IPS-NIHi11 (cell line): ENCODE measurements around the gene HAVCR1.
"Not testable (repeated sequence)": the region's sequence is repeated elsewhere in the genome, so short reads cannot be mapped to it uniquely, and the experiment has no call there.

Experiments
- DNase-seq: peaks from one replicate; pipeline ENCODE4 v3.0.0; 2012; ENCODE audit warnings: mixed read lengths, low spot score

Gene HAVCR1

DNA sequence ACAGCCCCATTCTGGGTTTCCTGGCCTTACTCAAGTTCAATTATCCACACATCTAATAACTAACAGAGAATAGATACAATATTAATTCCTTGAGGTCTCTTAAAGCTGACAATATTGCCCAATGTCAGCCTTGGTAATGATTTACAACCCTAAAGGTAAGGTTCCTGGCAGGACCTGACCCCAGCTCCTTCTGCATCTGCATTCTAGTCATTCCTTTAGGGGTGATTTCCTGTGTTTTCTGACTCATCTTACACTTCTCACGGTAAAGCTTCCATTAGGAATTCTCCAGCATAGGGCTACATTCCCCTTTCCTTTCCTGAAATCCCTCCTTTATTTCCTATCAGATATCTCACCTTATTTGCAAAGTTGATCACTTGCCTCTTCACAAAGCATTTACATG lies 9.3 kb downstream of the HAVCR1 start:
- no peak for DNase-seq

DNA sequence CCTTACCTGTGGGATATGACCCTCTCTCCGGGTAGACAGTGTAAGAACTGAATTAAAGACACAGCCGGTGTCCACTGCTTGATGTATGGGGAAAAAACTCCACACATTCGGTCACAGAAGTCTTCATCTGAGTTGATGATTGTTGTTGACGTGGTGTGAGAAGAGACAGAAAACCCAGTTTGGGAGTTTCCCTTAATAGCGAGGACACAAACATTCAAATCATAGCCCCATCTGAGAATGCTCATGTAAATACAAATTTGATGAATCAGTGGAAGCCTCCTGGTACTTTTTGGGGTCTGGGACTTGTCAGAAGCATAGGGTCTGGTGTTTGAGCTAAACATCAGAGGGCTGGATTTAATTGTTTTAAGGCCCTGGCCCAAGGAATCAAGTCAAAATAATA lies 11.0 kb downstream of the HAVCR1 start:
- no peak for DNase-seq

- DNase-seq: not testable (repeated sequence)
Measured at GRCh38 chr5:157047016-157047415, 11.9 kb downstream of the HAVCR1 start.

- DNase-seq: no peak
Measured at GRCh38 chr5:157046041-157046440, 12.9 kb downstream of the HAVCR1 start.

- DNase-seq: no peak
Measured at GRCh38 chr5:157045601-157046000, 13.3 kb downstream of the HAVCR1 start.

- no peak for DNase-seq
Measured at GRCh38 chr5:157038568-157039187, 20.2 kb downstream of the HAVCR1 start.

GRCh38 chr5:157034106-157035072 lies 24.5 kb downstream of the HAVCR1 start:
- not testable (repeated sequence) for DNase-seq

DNA sequence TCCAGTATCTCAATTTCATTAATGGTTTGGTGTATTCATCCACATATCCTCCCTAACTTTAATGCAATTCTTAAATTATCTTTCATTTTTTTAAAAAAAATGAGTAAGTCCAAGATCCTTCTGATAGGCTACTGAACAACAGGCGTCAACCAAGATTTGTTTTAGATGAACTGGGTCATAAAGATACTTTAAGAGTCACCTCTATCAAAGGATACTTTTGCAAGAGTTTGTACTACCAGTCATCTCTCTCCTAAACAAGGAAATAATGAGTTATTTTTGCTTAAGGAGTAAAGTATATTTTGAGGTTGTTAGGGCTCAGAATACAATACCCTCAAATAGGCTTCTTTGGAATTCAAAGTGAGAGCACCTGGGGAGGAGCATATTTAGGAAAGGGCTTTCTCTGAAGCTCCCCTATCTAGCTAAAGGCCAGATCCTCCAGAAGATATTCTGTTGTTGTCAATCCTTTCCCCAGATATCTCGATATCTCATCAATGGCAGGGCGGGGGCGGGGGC lies 25.8 kb downstream of the HAVCR1 start:
- no peak for DNase-seq

DNA sequence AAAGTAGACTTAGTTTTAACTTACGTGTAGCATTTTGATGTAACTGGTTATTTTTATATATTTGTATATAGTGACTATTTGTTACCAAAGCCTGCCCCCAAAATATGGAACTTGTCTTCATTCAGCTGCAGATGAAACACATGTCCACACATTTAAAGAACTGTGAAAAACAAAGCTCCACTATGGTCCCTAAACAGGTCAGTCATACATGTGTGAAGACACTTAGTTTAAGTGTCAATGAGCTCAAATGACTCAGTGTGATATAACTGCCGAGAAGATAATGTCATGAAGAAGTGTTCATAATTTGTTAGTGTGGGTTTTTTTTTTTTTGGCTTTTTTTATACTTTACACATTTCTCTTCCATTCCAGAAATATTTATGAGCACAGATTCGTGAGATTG lies 28.2 kb downstream of the HAVCR1 start:
- no peak for DNase-seq

- DNase-seq: no peak
Measured at GRCh38 chr5:157029457-157029856, 29.5 kb downstream of the HAVCR1 start.

GRCh38 chr5:157027663-157028062 lies 31.3 kb downstream of the HAVCR1 start:
- not testable (repeated sequence) for DNase-seq

GRCh38 chr5:157026789-157027424 lies 32.0 kb downstream of the HAVCR1 start:
- peak; percentile 76 for DNase-seq

DNA sequence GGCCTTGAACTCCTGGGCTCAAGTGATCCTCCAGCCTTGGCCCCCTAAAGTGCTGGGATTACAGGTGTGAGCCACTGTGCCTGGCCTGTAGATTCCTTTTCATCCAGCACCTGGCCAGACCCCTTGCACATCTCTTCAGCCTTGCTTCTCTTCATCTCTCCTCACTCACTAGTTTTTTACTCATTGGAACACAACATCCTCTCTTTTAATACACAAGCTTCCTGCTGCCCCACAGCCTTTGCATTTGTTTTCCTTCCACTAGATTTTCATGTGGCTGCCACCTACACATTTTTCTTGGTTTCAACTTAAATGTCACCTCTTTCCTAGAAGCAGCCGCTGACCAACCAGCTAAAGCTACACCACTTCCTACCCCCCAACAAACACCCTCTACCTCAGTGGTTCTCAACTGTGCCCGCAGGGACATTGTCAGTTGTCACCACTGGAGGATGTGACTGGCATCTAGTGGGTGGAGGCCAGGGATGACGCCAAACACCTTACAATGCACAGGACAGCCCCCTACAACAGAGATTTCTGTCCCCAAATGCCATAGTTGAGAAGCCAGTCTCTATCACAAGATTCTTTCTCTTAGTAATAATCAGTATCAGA lies 33.7 kb downstream of the HAVCR1 start:
- DNase-seq: no peak

- no peak for DNase-seq
Measured at GRCh38 chr5:157024208-157024959, 34.5 kb downstream of the HAVCR1 start.

- DNase-seq: no peak
Measured at GRCh38 chr5:157022024-157022423, 36.9 kb downstream of the HAVCR1 start.

- no peak for DNase-seq
Measured at GRCh38 chr5:157020511-157021222, 38.2 kb downstream of the HAVCR1 start.

DNA sequence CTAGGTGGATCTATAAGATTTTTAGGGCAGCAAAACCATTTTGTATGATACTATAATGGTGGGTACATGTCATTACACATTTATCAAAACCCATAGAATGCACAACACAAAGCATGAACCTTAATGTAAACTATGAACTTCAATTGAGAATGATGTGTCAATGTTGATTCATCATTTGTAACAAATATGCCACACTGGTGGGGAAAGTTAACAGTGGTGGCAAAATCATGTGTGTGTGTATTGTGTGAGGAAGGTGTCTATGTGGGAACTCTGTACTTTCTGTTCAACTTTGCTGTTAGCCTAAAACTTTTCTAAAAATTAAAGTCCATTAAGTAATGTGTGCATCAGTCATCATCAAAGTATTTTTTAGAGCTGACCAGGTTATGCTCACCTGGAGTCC lies 38.9 kb downstream of the HAVCR1 start:
- DNase-seq: no peak

GRCh38 chr5:157014143-157014542 lies 44.8 kb downstream of the HAVCR1 start:
- DNase-seq: not testable (repeated sequence)

DNA sequence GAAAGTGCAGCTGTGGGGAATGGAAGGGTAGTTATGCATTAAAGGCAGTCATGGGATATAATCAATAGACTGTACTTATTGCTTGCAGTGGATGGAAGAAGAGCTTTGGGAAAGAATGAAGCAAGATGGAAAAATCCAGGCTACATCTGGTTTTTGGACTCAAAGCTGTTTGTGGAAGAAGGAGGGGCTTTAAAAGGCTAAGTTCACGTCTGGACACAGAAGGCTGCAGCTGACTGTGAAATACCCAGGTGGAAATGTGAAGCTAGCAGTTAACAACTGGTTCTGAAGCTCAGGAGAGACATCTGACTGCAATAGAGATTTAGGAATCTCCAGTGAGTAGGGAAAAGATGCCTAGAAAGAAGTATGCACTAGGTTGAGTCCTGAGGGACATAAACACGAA lies 52.7 kb downstream of the HAVCR1 start:
- DNase-seq: no peak

GRCh38 chr5:157004893-157005551 lies 53.9 kb downstream of the HAVCR1 start:
- no peak for DNase-seq
